Stimulated activated naive CD4-positive, alpha-beta T cell treated with Interleukin-2 at 50 U/mL for 16 hours (primary cell): ENCODE data around the gene HOXA4.

Source experiments
- DNase-seq: peaks from one replicate; lab custom pipeline; 2025; lab: John Stamatoyannopoulos, UW

Gene HOXA4

DNA sequence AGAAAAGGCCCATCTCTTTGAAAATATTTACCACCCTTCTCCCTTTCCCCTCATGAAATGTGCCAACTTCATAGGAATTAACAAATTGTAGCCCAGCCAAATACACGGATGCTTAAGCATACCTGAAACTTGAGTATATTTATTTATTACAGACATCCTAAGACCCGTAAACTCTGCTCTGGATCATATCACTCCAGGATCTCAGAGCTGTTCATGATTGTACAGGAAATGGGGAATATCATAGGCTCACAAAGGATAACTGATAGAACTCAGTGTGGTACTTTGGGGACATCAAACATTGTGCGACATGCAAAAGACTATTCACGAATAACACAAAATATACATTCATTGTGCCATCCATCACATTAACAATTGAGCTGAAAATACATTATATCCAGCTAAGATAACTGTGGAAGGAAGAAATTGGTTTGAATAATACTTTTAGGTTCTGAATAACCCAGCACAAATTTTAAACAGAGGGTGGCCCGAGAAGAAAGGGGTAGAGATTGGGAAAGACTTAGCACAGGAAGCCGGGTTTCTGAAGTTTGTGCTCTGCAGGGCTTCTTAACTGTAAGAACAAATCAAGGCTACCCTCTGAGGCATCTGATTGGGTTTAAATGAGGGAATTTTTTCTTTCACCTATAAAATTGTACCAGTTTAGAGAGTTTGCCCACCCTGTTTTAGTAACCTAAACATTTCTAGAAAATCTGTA lies 37.2 kb downstream of the HOXA4 start:
- DNase-seq, result no peak

DNA sequence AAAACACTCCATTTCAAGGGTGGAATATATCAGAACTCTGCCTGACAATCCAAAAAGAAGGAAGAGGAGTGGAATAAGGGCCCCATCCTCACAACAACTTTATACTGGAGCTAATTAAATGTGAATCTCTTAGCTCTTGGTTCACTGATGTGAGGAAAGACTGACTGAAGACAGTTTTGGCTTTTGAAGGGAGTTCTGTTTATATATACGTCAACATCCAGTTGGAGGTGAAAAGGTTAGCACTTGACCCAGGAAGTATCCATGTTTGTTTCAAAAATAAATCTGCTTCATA lies 37.8 kb downstream of the HOXA4 start:
- DNase-seq, result no peak

- DNase-seq, result no peak
Measured at GRCh38 chr7:27091941-27092818, 38.4 kb downstream of the HOXA4 start.

DNA sequence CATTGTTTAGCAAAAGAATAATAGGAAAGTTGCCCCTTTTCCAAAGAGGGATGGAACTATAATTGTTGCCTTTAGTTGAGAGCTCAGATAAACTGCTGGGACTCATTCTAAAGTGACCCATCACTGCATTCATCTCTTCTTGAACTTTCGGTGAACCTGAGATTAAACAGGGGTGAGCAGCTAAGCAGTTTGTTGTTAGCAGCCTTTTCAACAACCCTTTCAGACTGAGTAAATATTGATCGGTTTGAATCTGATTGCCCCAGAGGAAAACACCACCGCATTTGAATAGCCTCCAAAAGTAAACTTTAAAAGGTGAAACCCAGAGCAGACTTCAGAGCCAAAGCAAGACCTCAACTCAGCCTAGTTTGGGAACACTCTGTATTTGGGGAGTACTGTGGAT lies 39.5 kb downstream of the HOXA4 start:
- DNase-seq, result no peak

GRCh38 chr7:27088002-27088922 lies 42.3 kb downstream of the HOXA4 start:
- DNase-seq, result no peak

DNA sequence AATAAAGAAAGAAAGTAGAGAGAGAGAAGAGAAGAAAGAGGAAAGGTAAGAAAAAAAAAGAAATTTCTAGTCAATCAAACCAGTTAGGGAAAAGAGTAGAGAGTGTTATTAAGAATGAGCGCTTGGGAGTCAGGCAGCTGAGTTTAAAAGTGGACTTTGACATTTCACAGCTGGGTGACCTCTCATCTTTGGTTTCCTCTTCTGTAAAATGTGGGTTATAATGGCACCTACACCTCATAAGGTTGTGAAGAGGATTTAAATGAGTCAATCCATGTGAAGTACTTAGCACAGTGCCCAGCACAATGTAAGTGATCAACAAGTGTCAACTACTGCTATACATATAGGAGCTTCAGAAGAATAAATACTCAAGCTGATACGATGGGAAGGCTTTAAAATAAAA lies 46.9 kb downstream of the HOXA4 start:
- DNase-seq, result no peak

DNA sequence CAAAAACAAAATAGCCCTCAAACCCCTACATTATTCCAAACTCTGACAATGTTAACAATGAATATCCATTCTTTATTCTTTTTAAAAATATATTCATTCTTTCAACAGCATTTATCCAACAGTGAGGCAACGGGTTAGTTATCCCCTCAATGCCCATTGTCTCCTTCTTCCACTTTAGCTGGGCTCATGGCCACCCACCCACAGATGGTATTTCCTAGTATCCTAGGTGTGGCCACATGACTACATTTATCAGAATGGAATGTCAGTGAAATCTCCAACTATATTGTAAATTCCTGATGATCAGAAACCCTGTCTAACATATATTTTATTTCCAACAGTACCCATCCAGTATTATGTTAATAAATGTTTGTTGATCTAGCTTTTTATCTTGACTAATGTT lies 48.4 kb downstream of the HOXA4 start:
- no peak for DNase-seq

DNA sequence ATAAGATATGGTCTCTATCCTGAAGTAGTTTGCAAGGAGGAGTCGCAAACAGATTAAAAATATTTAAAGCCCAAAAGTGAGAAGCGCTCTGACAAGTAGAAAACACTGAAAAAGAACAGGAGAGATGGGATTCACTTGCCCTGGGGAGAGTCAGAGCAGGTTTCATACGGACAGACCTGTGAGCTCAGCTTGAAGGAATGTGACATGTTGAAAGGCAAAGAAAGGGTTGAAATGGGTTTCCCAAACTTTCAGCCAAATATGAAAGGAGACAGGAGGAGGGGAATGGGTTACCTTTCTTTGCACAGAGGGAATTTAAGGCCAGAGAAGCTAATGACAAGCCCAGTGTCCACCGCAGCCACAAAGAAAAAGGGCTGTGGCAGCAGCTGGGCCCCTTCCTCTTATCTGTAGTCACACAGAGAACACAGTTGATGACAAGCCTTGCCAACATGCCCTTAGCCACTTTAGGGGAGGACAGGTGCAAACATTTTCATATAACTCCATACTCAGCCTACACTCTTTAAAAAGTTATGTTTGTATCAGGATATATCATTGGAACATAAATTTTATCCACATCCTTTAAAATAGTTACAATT lies 49.6 kb downstream of the HOXA4 start:
- DNase-seq, result no peak

GRCh38 chr7:27079234-27079975 lies 51.2 kb downstream of the HOXA4 start:
- DNase-seq, result no peak

DNA sequence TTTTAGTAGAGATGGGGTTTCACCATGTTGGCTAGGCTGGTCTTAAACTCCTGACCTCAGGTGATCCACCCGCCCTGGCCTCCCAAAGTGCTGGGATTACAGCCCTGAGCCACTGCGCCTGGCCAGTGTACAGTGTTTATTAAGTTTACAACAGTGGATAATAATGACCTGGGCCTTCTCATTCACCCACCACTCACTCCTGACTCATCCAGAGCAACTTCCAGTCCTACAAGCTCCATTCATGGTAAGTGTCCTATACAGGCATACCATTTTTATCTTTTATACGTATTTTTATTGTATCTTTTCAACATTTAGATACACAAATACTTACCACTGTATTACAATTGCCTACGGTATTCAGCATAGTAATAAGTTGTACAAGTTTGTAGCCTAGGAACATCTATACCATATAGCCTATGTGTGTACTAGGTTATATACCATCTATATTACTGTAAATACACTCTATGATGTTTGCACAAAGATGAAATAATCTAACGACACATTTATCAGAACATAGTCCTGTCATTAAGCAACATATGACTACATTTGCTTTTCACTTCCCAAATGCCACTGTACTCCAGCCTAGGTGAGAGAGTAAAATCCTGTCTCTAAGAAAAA lies 51.8 kb downstream of the HOXA4 start:
- DNase-seq, result no peak
